Keratinocyte (primary cell): ENCODE measurements around the gene CYP46A1. TPM values are rescaled to one million over a fixed set of nuclear protein-coding genes. Genes with fewer than 3 reads are reported as not detected.

Experiments used
- DNase-seq: peaks from one replicate; pipeline ENCODE4 v3.0.0-alpha.2; 2011; ENCODE audit warnings: low read depth, missing footprints, low spot score
- FAIRE-seq: peaks from 2 replicates; lab custom pipeline; 2011; peaks lifted over from hg19 to GRCh38; lab: Jason Lieb, UNC
- H2AFZ ChIP-seq: 2 replicates; pipeline ENCODE4 v1.6.0; 2012; ENCODE audit warnings: low read length, control low read depth, inconsistent platforms; ENCODE audit not compliant: control insufficient read depth
- H3K27ac ChIP-seq: 2 replicates; pipeline ENCODE4 v1.5.1; 2011; ENCODE audit warnings: low read length; ENCODE audit not compliant: control insufficient read depth, insufficient read depth
- H3K27me3 ChIP-seq: 3 replicates; pipeline ENCODE4 v1.6.0; 2011; ENCODE audit warnings: low read length; ENCODE audit not compliant: control insufficient read depth, insufficient read depth; ENCODE audit errors: extremely low read depth
- H3K36me3 ChIP-seq, 2 experiments: 2 replicates in 1 of 2; 3 replicates in 1 of 2; pipeline ENCODE4 v1.5.1; 2011; ENCODE audit warnings: low read length in 2 of 2, mild to moderate bottlenecking in 1 of 2; ENCODE audit not compliant: control insufficient read depth in 2 of 2, insufficient read depth in 2 of 2; ENCODE audit errors: extremely low read depth in 1 of 2
- H3K4me1 ChIP-seq: 3 replicates; pipeline ENCODE4 v1.5.1; 2011; ENCODE audit warnings: low read length; ENCODE audit not compliant: control insufficient read depth, insufficient read depth; ENCODE audit errors: extremely low read depth
- H3K4me2 ChIP-seq: 3 replicates; pipeline ENCODE4 v1.6.0; 2011; ENCODE audit warnings: low read depth, low read length; ENCODE audit not compliant: control insufficient read depth, insufficient read depth; ENCODE audit errors: extremely low read depth
- H3K4me3 ChIP-seq, 3 experiments: fragments of 200-600 bp in 1 of 3; sonication (generic) in 1 of 3; 2 replicates in 2 of 3; 3 replicates in 1 of 3; pipeline ENCODE4 v1.5.1; 2011 to 2016; ENCODE audit warnings: low read length in 3 of 3, mild to moderate bottlenecking in 3 of 3, control low read depth in 2 of 3, inconsistent platforms in 1 of 3, low read depth in 1 of 3, mixed read lengths in 1 of 3, mixed run types in 1 of 3, moderate library complexity in 1 of 3; ENCODE audit not compliant: control insufficient read depth in 2 of 3, insufficient read depth in 2 of 3; ENCODE audit errors: extremely low read depth in 1 of 3
- H3K79me2 ChIP-seq: 2 replicates; pipeline ENCODE4 v1.6.0; 2012; ENCODE audit warnings: low read length; ENCODE audit not compliant: control insufficient read depth, insufficient read depth
- H3K9ac ChIP-seq: 3 replicates; pipeline ENCODE4 v1.6.0; 2011; ENCODE audit warnings: low read length; ENCODE audit not compliant: control insufficient read depth, insufficient read depth; ENCODE audit errors: extremely low read depth
- H3K9me1 ChIP-seq: 3 replicates; pipeline ENCODE4 v1.6.0; 2011; ENCODE audit warnings: low read length; ENCODE audit not compliant: control insufficient read depth, insufficient read depth; ENCODE audit errors: extremely low read depth
- H3K9me3 ChIP-seq: 2 replicates; pipeline ENCODE4 v1.5.1; 2012; ENCODE audit warnings: low read depth, low read length; ENCODE audit not compliant: control insufficient read depth
- H4K20me1 ChIP-seq: 3 replicates; pipeline ENCODE4 v1.6.0; 2011; ENCODE audit warnings: low read length; ENCODE audit not compliant: control insufficient read depth, insufficient read depth; ENCODE audit errors: extremely low read depth
- CTCF ChIP-seq, 3 experiments: IDR thresholded peaks in 1 of 3; conservative IDR thresholded peaks in 1 of 3; optimal IDR thresholded peaks in 1 of 3; 2 replicates in 2 of 3; 3 replicates in 1 of 3; pipeline versions ENCODE3 to v1.5.1; 2011; ENCODE audit warnings: low read length in 3 of 3, mild to moderate bottlenecking in 3 of 3, moderate library complexity in 2 of 3, control low read depth in 1 of 3, inconsistent platforms in 1 of 3; ENCODE audit not compliant: insufficient read depth in 2 of 3; ENCODE audit errors: extremely low read depth in 1 of 3
- EZH2 ChIP-seq: IDR thresholded peaks from one replicate; pipeline ENCODE4 v1.6.1; 2012; ENCODE audit warnings: inconsistent platforms, mild to moderate bottlenecking, low read length, moderate library complexity
- dilution Hi-C: fragments of 300-500 bp; cut with MboI; formaldehyde crosslinking; loops from one replicate; pipeline ENCODE4 v1.7.0; 2020; ENCODE audit warnings: low sequenced_read_pairs; ENCODE audit not compliant: extremely low pct_ligation_motif_present
- polyA plus RNA-seq, 5 experiments: library from polyadenylated mRNA; depleted of rRNA in 3 of 5; stranded (reverse) in 3 of 5; stranded (forward) in 1 of 5; unstranded in 1 of 5; fragments of >200 nt; gene quantifications; 1 replicate in 1 of 5; 2 replicates in 3 of 5; 3 replicates in 1 of 5; pipeline versions ENCODE4 v1.2.1 to v1.2.3, GENCODE V29; 2011 to 2012; ENCODE audit warnings: missing spikeins in 2 of 5, low read depth in 1 of 5, low replicate concordance in 1 of 5

The CYP46A1 gene
- polyA plus RNA-seq, 1 donor (not counting 4 experiments of a cell fraction or from before 2014, with no cell fraction given) = 0.01 TPM

- TF ChIP-seq CTCF (optimal IDR thresholded peaks at IDR 0.05 in 1 of 3, IDR thresholded peaks at IDR 0.05 in 1 of 3, conservative IDR thresholded peaks at IDR 0.05 in 1 of 3; ENCODE audit: extremely low read depth in 1 of 3, insufficient read depth in 2 of 3, low read length in 3 of 3) = no peak
- no peak for TF ChIP-seq EZH2
- Histone ChIP-seq H3K27me3 (peaks cover 20% of the 10 kb centered on the region), H3K4me3 (no peak overlapping the region), H3K4me1 (no peaks in the 10 kb centered on the region), H4K20me1 (no peaks in the 10 kb centered on the region), H3K9me1 (no peaks in the 10 kb centered on the region), H2AFZ (no peak overlapping the region), H3K79me2 (no peaks in the 10 kb centered on the region), H3K9ac (no peak overlapping the region), H3K4me2 (no peak overlapping the region), H3K9me3 (no peaks in the 10 kb centered on the region), H3K27ac (no peak overlapping the region), H3K36me3 (no peaks in the 10 kb centered on the region)
- DNase-seq (no peak), FAIRE-seq (no peak)
- dilution Hi-C loops = no loop called here
Observed at GRCh38 chr14:99688629-99689028, 4.5 kb downstream of the CYP46A1 start.

GRCh38 chr14:99689266-99690236 is 5.5 kb downstream of the CYP46A1 start:
- FAIRE-seq (no peak), DNase-seq (no peak)

More at GRCh38 chr14:99689266-99690236, 5.5 kb downstream of the CYP46A1 start:
- Histone ChIP-seq H3K79me2 (no peaks in the 10 kb centered on the region), H3K9me1 (no peaks in the 10 kb centered on the region), H3K4me2 (no peak overlapping the region), H3K36me3 (no peaks in the 10 kb centered on the region), H3K9ac (no peak overlapping the region), H3K27me3 (peaks cover 20% of the 10 kb centered on the region), H3K4me1 (no peaks in the 10 kb centered on the region), H3K27ac (no peak overlapping the region), H4K20me1 (no peaks in the 10 kb centered on the region), H2AFZ (no peak overlapping the region), H3K9me3 (no peaks in the 10 kb centered on the region), H3K4me3 (no peak overlapping the region)
- TF ChIP-seq CTCF (optimal IDR thresholded peaks at IDR 0.05 in 1 of 3, IDR thresholded peaks at IDR 0.05 in 1 of 3, conservative IDR thresholded peaks at IDR 0.05 in 1 of 3; ENCODE audit: extremely low read depth in 1 of 3, insufficient read depth in 2 of 3, low read length in 3 of 3) (no peak), EZH2 (no peak)
- dilution Hi-C loops = no loop called here
